B cell (primary cell): Measurements from ENCODE around the gene SENP5. TPM values are rescaled to one million over a fixed set of nuclear protein-coding genes. Genes with fewer than 3 reads are reported as not detected.
"Not testable (repeated sequence)": the region's sequence is repeated elsewhere in the genome, so short reads cannot be mapped to it uniquely, and the experiment has no call there.

Source experiments
- ATAC-seq: fragments of 200-7000 bp; cut with Tn5 transposase; one replicate; pipeline ENCODE4 v1.10.0; 2021; ENCODE audit warnings: low read depth, mild to moderate bottlenecking, moderate number of reproducible peaks, moderate library complexity
- CTCF ChIA-PET: fragments of 350-600 bp; sonication (Branson Sonifier 250); formaldehyde crosslinking; loops from one replicate; lab custom pipeline; 2021; ENCODE audit warnings: antibody characterized with exemption, inconsistent platforms; lab: Charles Lee
- POLR2A ChIA-PET: fragments of 350-600 bp; sonication (Branson Sonifier 250); formaldehyde crosslinking; loops from one replicate; lab custom pipeline; 2021; ENCODE audit warnings: antibody characterized with exemption; lab: Charles Lee
- DNase-seq: peaks from one replicate; pipeline ENCODE4 v3.0.0; 2013
- H2AFZ ChIP-seq: 2 replicates; pipeline ENCODE4 v1.6.1; 2012; ENCODE audit warnings: mild to moderate bottlenecking, low read depth, low read length; ENCODE audit not compliant: insufficient read depth, poor library complexity, severe bottlenecking
- H3K27ac ChIP-seq, 2 donors: 1 replicate in 1 of 2; 2 replicates in 1 of 2; pipeline ENCODE4 v1.5.1; 2012 to 2013; ENCODE audit warnings: low read length in 2 of 2, mild to moderate bottlenecking in 2 of 2, moderate library complexity in 1 of 2
- H3K27me3 ChIP-seq, 4 experiments: fragments of 200-600 bp in 1 of 4; sonication (generic) in 1 of 4; replicated peaks in 1 of 4; 1 replicate in 2 of 4; 2 replicates in 2 of 4; pipeline versions ENCODE4 v1.6.1 to v1.7.0; 2013 to 2016; ENCODE audit warnings: low read length in 3 of 4, mild to moderate bottlenecking in 2 of 4, mixed read lengths in 1 of 4, moderate library complexity in 1 of 4; ENCODE audit not compliant: insufficient read depth in 4 of 4, control insufficient read depth in 3 of 4; ENCODE audit errors: control extremely low read depth in 1 of 4
- H3K36me3 ChIP-seq, 2 experiments: replicated peaks in 1 of 2; 1 replicate in 1 of 2; 2 replicates in 1 of 2; pipeline versions ENCODE4 v1.6.1 to v1.7.1; 2013; ENCODE audit warnings: low read length in 1 of 2; ENCODE audit not compliant: insufficient read depth in 2 of 2, control insufficient read depth in 1 of 2; ENCODE audit errors: control extremely low read depth in 1 of 2, extremely low read depth in 1 of 2
- H3K4me1 ChIP-seq, 2 donors: fragments of 200-600 bp in 1 of 2; sonication (generic) in 1 of 2; 1 replicate in 1 of 2; 2 replicates in 1 of 2; pipeline versions ENCODE4 v1.5.1 to v1.6.1; 2013 to 2017; ENCODE audit warnings: low read length in 2 of 2; ENCODE audit not compliant: control insufficient read depth in 2 of 2, insufficient read depth in 2 of 2
- H3K4me2 ChIP-seq: replicated peaks from 2 replicates; pipeline ENCODE3; 2012; ENCODE audit warnings: mild to moderate bottlenecking, low read depth, low read length; ENCODE audit not compliant: poor library complexity, severe bottlenecking
- H3K4me3 ChIP-seq, 5 experiments: fragments of 200-600 bp in 1 of 5; sonication (generic) in 1 of 5; 1 replicate in 3 of 5; 2 replicates in 2 of 5; pipeline versions ENCODE4 v1.5.1 to v1.7.0; 2011 to 2016; ENCODE audit warnings: low read length in 4 of 5, mild to moderate bottlenecking in 4 of 5, low read depth in 2 of 5, control low read depth in 1 of 5, moderate library complexity in 1 of 5; ENCODE audit not compliant: insufficient read depth in 1 of 5; ENCODE audit errors: control extremely low read depth in 1 of 5, extremely low read depth in 1 of 5
- H3K79me2 ChIP-seq: fragments of 200-600 bp; sonication (generic); one replicate; pipeline ENCODE4 v1.6.0; 2016; ENCODE audit warnings: low read length; ENCODE audit not compliant: control insufficient read depth, insufficient read depth
- H3K9ac ChIP-seq: fragments of 200-600 bp; sonication (generic); 2 replicates; pipeline ENCODE4 v1.6.1; 2017; ENCODE audit warnings: mild to moderate bottlenecking, low read length, moderate library complexity
- H3K9me3 ChIP-seq, 3 donors: one replicate each; pipeline versions ENCODE4 v1.6.1 to v1.7.1; 2013; ENCODE audit warnings: low read length in 2 of 3; ENCODE audit not compliant: control insufficient read depth in 2 of 3, insufficient read depth in 1 of 3; ENCODE audit errors: control extremely low read depth in 1 of 3
- H4K20me1 ChIP-seq: 2 replicates; pipeline ENCODE4 v1.6.0; 2012; ENCODE audit warnings: mild to moderate bottlenecking, low read length; ENCODE audit not compliant: insufficient read depth, control insufficient read depth, poor library complexity, severe bottlenecking
- H3K27ac Mint-ChIP-seq: one replicate; pipeline ENCODE4 v1.8.0; 2021; ENCODE audit warnings: mixed read lengths
- H3K27me3 Mint-ChIP-seq: one replicate; pipeline ENCODE4 v1.8.0; 2021; ENCODE audit warnings: mixed read lengths
- H3K4me1 Mint-ChIP-seq: one replicate; pipeline ENCODE4 v1.8.0; 2021; ENCODE audit warnings: mixed read lengths
- H3K4me3 Mint-ChIP-seq: one replicate; pipeline ENCODE4 v1.8.0; 2021; ENCODE audit warnings: mixed read lengths
- H3K9me3 Mint-ChIP-seq: one replicate; pipeline ENCODE4 v1.8.0; 2022; ENCODE audit warnings: mixed read lengths; ENCODE audit not compliant: insufficient read depth
- CTCF ChIP-seq: fragments of 200-600 bp; IDR thresholded peaks from one replicate; pipeline ENCODE4 v1.8.0; 2022; ENCODE audit warnings: antibody characterized with exemption, mild to moderate bottlenecking
- EZH2 ChIP-seq: IDR thresholded peaks from 2 replicates; pipeline ENCODE4 v1.6.1; 2012; ENCODE audit warnings: borderline replicate concordance, low read depth, mild to moderate bottlenecking, moderate library complexity, low read length; ENCODE audit not compliant: insufficient read depth, poor library complexity, severe bottlenecking
- WGBS: methylation state at CpG from one replicate; pipeline ENCODE4 v1.1.5; 2013; ENCODE audit warnings: missing lambda C conversion rate; ENCODE audit not compliant: insufficient coverage; 5-methylcytosine and 5-hydroxymethylcytosine counted together
- intact Hi-C: fragments of 100-400 bp; cut with micrococcal nuclease; formaldehyde crosslinking; loops from one replicate; pipeline ENCODE4 v1.10.0; 2022
- polyA plus RNA-seq: library from polyadenylated mRNA; depleted of rRNA; stranded (reverse); fragments of >200 nt; gene quantifications from 2 replicates; pipeline ENCODE4 v1.2.3, GENCODE V29; 2012
- total RNA-seq, 2 donors: library from RNA; stranded (reverse); fragments of 120-200 nt in 1 of 2; gene quantifications; 1 replicate in 1 of 2; 2 replicates in 1 of 2; pipeline versions ENCODE4 v1.2.3 to v1.2.4, GENCODE V29; 2013 to 2022

SENP5 gene
- total and polyA plus RNA-seq, 2 donors (not counting 1 experiment from before 2014, with no cell fraction given), result 9.2 to 51.5 TPM

- Histone ChIP-seq H3K9me3 (no peaks in the 10 kb centered on the region), H3K4me2 (no peak overlapping the region), H3K27ac (no peak overlapping the region), H3K9ac (no peak overlapping the region), H4K20me1 (no peaks in the 10 kb centered on the region), H2AFZ (peak overlapping the region; percentile 23), H3K27me3 (no peaks in the 10 kb centered on the region), H3K4me3 (no peak overlapping the region), H3K4me1 (peaks cover 0 to 2% of the 10 kb centered on the region in 2 donors), H3K36me3 (no peaks in the 10 kb centered on the region), H3K79me2 (no peaks in the 10 kb centered on the region)
- Mint-ChIP-seq H3K4me1 (no peaks in the 10 kb centered on the region), H3K27me3 (no peaks in the 10 kb centered on the region), H3K27ac (no peak overlapping the region), H3K9me3 (no peaks in the 10 kb centered on the region), H3K4me3 (no peak overlapping the region)
- TF ChIP-seq EZH2, result no peak
- TF ChIP-seq CTCF, result peak; percentile 93
- ATAC-seq (peak; percentile 90), DNase-seq (peak; percentile 81)
- ChIA-PET CTCF (interaction anchor here (0.7 to 3.7 kb wide), 16 partner anchors 9 to 349 kb away, joined by 3 to 66 read pairs (median 4); partner anchors contain the start of genes NCBP2, PIGZ and SENP5), POLR2A (interaction anchor here (0.9 to 1.2 kb wide), 2 partner anchors 104 to 132 kb away, joined by 4 to 5 read pairs; no protein-coding TSS in a partner anchor)
- WGBS, result 53% methylated on average over 3 of the region's 3 CpGs
- intact Hi-C loops, result loop anchor here (1.0 to 10.0 kb wide), 3 partner anchors 29 to 233 kb away; partner anchors contain the start of gene SENP5
Measured at GRCh38 chr3:196837819-196838420, 29.8 kb upstream of the SENP5 start.

DNA sequence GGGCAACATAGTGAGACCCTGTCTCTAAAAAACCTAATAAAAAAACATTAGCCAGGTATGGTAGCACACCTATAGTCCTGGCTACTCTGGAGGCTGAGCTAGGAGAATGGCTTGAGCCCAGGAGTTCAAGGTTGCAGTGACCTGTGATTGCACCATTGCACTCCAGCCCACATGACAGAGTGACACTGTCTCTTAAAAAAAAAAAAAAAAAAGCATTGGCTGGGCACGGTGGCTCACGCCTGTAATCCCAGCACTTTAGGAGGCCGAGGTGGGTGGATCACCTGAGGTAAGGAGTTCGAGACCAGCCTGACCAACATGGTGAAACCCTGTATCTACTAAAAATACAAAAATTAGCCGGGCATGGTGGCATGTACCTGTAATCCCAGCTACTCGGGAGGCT lies 28.4 kb upstream of the SENP5 start:
- H3K27ac Mint-ChIP-seq, H3K9me3 Mint-ChIP-seq, POLR2A ChIA-PET, H3K27me3 ChIP-seq, H3K36me3 ChIP-seq, H2AFZ ChIP-seq, H3K27ac ChIP-seq, ATAC-seq, H3K4me3 Mint-ChIP-seq, H3K4me1 Mint-ChIP-seq, H3K9ac ChIP-seq, H3K4me3 ChIP-seq, H3K4me2 ChIP-seq, H3K4me1 ChIP-seq, H4K20me1 ChIP-seq, H3K79me2 ChIP-seq, H3K27me3 Mint-ChIP-seq, H3K9me3 ChIP-seq, DNase-seq: not testable (repeated sequence)
- intact Hi-C loops, result loop anchor here (10.0 kb wide), 1 partner anchor 235 kb away; no protein-coding TSS in a partner anchor
- 100% methylated on average over 1 of the region's 6 CpGs for WGBS
- CTCF ChIA-PET, result interaction anchor here (0.6 to 3.7 kb wide), 4 partner anchors 13 to 131 kb away, joined by 3 to 66 read pairs (median 12); partner anchors contain the start of genes NCBP2 and PIGZ
